DMS79 (cell line): Measurements from ENCODE around the gene RNU6-1.

Source experiments
- DNase-seq: peaks from one replicate; lab custom pipeline; 2025; lab: John Stamatoyannopoulos, UW

Gene RNU6-1

DNA sequence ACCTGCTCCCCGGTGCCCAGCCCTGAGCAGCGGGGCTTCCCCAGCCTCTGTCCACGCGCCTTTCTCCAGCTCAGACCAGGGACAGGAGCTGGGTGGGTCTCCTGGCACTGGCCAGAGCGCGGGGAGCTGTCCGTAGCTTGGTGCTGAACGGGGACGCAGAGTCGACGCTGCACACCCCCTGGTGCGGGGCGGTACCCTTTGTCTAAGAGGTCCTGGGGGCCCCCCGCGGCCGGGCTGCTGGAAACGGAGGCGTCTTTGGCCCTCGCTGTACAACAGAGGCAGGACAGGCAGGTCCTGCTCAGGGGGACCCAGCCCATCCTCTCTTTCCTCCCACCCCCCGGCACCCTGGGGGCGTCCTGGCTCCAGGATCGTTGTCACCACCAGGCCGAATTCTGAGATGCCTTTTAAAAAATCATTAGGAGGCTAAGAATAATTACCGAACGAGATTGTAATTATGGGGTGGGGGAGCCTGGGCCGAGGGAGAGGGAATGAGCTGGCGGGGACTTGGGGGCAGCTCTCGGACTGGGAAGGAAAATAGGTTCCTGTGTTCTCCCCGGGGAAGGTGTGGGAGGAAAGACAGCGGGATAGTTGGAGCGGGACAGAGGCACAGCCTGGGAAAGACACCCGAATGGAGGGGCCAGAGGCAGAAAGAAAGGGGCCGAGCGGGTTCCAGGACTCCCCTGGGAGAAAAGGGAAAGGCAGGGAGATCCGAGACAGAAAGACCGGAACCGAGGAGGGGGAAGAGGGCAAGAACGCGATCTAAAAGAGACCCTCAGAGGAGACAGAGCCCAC is 18.7 kb downstream of the RNU6-1 start:
- DNase-seq, result no peak

DNA sequence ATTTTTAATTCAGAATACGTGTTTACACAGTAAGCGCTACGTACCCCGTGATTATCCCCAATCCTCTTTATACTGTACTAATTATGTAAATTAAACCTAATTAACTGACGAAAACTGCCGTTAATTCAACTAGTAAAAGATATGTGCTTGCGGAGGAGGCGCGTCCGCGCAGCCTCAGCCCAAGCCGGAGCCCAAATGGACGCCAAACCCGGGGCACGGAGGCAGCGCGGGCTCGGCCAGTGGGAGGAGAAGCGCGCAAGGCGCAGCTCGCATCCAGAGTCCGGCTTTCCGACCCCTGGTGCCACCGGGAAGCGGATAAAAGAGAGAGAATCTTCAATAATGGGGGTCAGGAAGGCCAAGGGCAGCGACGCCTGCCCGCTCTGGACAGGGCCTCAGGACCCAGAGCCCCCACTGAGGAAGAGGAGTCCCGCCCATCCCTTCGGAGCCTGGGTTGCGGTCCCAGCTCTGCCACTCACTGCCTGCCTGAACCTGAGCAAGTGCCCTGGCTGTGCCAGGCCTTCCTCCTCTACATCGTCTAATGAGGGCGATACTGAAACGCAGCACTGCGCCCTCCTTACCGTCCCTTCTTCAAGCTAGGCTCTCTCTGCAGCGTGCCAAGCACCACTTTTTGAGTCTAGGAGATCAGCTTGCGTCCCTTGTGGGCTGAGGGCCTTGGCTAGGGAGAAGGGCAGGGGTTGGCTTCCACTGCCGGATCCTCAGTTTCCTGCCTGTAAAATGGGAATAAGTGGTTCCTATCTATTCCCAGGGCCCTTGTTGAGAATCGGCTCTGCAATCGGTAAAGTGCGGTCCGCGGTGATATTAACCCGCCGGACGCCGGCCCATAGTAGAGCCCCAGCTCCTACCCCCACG is 19.5 kb downstream of the RNU6-1 start:
- no peak for DNase-seq

DNA sequence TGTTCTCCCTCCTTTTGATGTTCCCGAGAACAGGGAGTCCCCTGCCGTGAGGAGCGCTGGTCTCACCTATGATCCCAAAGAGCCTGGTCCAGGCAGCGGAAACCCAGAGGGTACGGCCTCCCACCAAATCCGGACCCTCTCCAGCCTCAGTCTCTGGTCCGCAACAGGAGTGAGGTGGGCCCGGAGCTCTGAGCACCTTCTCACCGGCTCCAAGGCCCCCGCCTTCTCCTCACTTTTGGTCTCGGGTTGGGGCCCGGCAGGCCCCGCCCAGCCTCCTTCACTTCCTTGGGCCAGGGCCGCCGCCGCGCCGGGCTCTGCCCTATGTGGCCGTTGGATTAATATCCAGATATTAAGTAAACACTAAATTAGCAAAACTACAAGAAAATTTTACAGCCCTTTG is 20.2 kb downstream of the RNU6-1 start:
- no peak for DNase-seq

DNA sequence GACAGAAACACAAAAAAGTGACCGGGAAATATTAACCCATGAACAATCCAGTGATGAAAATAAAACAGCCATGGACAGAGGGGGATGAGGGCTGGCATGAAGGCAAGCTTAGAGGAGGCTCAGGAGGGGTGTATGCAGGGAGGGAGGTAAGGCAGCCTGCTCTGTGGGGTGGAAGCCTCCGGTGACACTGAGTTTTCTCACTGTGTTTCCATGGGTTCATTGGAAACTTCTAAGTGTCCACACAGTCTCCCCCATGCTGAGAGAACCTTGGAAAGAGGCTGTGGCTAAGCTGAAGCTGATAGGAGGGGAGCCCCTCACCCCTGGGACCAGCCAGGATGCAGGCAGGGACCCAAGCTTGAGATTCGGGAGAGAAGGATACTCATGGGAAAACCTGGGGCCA is 21.4 kb downstream of the RNU6-1 start:
- no peak for DNase-seq

DNA sequence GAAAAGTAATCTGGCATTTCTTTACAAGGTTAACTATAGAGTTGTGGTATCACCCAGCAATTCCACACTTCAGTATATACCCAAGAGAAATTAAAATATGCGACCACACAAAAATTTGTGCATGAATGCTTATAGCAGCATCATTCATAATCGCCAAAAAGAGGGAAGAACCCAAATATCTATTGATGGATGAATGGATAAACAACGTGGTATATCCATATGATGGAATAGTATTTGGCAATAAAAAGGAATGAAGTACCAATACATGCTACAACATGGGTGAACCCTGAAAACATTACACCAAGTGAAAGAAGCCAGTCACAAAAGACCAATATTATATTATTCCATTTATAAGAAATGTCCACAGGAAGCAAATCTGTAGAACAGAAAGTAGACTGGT is 23.2 kb downstream of the RNU6-1 start:
- DNase-seq, result no peak

DNA sequence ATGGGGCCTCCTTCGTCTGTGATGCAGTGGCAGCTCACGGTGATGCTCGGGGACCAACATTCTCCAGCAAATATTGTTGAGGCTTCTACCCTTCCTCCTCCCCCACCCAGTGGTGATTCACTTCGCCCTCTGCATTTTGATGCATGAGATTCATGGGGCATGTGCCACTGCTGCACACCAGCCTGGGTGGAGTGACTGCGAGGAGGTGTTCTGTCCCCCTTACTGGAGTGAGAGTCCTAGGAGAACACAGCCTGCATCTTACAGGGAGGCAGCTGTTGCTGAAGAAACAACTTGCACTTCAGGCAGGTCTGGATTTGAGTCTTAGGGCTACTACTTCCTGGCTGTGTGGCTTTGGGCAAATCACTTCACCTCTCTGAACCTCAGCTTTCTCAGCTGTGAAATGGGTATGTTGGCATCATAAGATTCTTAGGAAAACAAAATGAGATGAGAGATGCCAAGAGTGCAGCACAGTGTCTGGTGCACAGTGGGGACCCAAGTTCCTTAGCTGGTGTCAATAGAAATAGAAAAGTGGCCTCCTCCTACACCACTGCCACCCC is 24.7 kb downstream of the RNU6-1 start:
- DNase-seq, result no peak

DNA sequence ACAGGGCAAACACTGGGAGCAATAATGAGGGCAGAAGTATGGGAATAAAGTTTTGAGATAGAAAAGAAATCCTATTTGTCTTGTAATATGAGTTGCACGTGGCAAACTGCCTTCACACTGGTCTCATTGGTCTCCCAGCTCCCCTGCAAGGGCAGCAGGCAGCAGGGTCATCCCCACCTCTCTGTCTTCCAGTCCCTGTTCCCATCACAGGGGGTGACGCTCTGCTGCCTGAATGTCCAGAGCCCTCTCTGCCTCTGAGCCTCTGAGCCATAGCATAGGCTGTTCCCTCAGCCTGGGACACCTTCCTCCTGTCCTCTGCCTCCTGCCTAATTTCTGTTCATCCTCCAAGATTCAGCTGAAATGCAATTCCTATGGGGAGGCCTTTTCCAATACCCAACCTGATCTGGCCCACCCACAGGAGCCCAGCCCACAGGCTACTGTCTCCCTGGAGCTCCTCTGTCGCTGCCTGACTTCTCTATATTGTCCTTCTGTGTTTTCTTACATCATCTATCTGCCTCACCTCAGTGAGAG is 26.7 kb downstream of the RNU6-1 start:
- no peak for DNase-seq

DNA sequence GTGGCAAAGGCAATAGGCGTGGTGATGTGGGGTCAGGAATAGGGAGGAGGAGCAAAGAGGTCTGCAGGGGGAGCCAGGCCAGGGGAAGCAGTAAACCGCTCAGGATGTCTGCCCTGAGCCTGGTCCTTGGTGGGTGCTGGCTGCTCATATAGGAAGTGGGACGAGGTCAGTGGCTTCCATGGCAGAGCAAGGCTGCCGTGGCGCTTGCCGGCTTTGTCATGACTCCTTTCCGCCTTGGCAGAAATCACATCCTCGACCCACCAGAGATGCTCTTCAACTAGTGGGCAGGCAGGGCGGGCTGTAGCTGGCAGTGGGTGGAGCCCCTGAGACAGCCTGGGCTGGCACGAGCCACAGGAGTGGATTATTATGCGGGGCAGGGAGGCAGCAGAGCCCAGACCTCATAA is 27.6 kb downstream of the RNU6-1 start:
- DNase-seq, result no peak

DNA sequence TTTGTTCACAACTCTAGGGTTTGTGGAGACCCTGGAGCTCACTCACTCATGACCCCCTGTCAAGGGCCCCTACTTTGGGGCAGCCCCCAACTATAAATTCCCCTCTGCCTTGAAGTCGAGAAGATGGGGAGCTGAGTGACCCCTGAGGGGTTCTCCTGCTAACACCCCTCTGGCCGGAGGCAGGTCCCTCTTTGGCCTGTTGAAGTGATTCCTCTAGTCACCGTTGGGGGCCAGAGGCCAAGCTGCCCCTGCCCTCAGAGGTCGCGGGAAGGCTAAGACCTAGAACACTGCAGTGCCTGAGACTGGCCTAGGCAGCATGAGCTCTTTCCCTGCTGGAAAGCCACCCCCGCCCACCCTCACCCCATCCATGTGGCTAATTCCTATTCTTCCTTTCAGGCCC is 30.0 kb downstream of the RNU6-1 start:
- no peak for DNase-seq

DNA sequence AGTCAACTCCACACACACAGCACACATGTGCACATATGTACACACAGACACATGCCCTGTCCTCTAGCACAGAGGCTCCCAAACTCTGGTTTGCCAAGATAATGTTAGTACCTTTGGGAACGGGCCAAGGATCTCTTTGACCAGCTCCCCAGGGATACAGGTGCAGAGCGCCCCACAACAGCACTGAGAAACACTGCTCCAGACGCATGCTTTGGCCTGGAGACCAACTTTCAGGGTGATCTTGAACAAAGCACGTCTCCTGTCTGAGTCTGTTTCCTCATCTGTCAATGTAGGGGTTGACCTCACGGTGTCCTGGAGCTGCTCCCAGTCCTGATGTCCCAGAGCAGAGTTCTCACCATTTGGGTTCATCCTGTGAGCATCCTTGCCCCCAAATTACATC is 30.4 kb downstream of the RNU6-1 start:
- no peak for DNase-seq

DNA sequence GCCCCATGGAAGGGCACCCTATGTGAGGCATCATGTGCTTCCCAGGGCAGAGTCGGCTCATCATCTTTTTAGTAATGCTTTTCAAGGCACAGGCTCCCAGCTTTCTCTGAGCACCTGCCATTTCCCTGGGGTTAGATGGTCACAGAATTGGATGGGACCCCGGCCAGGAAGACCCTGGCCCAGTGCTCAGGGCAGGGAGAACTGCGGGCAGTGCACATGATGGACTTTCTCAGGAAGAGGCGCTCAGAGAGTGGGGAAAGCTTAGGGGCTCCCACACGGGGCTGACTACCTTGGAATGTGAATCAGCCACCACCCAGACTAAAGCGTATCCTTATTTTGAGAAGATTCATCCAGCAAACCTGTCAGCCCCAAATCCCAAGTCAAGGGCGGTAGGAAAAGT is 31.0 kb downstream of the RNU6-1 start:
- DNase-seq, result no peak

DNA sequence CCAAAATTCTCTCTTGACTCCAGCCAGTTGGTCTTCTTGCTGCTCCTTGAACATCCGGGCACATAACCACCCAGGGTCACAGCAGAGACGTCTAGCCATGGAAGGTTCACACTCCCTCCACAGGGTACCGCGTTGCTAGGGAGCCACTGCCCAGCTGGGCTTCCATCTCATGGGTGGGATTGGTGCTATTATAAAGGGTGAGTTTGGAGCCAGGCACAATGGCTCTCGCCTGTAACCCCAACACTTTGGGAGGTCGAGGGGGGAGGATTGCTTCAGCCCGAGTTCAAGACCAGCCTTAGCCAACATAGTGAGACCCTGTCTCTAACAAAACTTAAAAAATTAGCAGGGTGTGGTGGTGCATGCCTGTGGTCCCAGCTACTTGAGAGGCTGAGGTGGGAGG is 32.0 kb downstream of the RNU6-1 start:
- no peak for DNase-seq

DNA sequence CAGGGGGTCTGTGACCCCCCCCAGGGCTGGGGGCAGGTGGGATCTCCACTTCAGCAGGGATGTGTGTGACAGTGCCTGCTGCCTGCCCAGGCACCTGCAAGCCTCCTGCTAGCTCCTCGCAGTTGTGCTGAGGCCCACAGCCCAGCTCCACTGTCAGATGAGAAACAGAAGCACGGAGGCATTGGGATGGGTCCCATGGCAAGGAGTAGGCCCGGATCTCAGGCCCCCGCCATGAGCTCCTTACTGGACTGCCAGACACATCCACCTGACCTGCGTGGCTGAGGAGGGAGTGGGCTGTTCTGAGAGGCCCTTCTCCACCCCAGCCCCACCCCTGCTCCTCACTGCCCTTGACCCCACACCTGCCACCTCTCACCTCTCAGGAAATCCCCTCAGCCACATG is 32.7 kb downstream of the RNU6-1 start:
- no peak for DNase-seq

DNA sequence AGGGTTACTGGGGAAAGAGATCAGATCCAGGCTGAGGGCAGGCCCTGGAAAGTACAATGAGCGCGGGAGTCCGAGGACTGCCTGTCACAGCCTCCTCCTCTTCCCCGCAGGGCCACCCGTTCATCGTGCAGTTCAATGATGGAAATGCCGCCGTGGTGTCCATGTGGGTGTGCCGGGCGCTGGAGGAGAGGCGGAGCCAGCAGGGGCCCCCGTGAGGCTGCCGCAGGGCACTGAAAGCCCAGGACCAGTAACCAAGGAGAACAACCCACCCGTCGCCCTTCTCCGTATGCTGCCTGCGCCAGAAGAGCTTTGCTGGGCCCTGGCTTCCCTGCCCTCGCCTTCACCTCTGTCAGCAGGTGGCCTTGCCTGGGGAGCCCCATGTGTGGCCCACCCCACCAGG is 33.3 kb downstream of the RNU6-1 start:
- no peak for DNase-seq

DNA sequence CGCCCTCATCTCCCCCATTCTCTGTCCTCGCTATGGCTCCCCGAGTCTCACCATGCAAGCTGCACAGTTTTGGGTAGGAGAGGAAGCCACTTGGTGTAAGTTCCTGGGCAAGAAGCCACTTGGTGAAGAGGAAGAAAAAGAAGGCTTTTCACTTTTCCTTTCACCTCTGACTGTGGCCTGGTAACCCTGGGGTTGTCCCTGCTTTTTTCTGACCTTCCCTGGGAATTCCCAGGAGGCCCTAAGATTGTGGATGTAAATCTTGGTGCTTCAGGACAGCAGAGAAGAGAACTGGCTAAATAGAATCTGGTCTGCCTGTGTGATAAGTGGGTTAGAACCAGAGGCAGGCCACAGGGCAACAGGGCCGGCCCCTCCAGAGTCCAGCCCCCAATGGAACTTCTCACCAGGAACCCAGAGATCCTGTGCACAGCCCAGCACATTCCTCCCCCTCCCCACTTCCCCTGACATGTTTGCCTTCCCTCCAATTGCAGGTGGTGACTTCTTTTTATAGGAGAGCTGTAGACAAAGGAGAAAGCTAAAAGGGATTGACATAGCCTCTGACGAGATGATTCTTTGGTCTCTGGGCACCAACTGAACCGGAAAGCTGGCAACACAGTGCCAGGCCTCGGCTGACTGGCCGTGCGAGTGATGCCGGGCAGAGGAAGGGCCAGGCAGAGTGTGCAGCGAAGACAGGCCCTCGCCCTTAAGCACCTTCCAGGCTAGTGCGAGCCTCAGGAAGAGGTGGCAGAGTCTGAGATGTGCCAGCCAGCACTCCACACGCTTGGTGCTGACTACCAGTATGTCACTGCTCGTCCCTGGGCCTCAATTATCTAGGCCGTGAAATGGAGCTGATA is 34.0 kb downstream of the RNU6-1 start:
- no peak for DNase-seq

DNA sequence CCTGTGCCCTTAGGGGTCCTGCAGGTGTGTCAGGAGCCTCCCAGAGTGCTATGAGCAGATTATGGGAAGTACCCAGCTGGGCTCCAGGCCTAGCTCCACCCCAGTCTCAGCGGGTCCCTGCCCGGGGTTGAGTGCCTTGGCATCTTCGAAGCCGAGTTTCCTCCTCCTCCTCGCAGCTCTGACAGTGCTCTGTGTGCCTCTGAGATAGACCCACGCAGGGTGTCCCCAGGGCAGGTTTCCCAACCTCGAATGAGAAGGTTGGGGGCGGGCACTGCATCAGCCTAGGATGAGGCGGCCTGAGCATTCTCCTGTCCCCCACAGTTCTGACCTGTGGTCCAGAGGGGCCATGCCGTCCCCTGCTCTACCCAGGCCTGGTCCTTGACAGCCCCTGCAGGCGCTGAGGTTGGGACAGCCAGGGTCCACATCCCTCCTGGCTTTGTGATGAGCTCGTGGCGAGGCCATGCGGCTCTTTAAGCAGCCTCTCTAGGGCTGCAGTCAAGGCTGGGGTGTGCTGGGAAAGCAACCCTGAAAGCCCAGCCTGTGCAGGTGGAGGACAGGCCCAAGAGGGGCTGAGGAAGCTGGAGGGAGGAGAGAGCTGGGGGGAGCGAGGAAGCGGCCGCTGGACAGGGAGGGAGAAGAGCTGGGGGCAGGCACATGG is 34.7 kb downstream of the RNU6-1 start:
- no peak for DNase-seq

DNA sequence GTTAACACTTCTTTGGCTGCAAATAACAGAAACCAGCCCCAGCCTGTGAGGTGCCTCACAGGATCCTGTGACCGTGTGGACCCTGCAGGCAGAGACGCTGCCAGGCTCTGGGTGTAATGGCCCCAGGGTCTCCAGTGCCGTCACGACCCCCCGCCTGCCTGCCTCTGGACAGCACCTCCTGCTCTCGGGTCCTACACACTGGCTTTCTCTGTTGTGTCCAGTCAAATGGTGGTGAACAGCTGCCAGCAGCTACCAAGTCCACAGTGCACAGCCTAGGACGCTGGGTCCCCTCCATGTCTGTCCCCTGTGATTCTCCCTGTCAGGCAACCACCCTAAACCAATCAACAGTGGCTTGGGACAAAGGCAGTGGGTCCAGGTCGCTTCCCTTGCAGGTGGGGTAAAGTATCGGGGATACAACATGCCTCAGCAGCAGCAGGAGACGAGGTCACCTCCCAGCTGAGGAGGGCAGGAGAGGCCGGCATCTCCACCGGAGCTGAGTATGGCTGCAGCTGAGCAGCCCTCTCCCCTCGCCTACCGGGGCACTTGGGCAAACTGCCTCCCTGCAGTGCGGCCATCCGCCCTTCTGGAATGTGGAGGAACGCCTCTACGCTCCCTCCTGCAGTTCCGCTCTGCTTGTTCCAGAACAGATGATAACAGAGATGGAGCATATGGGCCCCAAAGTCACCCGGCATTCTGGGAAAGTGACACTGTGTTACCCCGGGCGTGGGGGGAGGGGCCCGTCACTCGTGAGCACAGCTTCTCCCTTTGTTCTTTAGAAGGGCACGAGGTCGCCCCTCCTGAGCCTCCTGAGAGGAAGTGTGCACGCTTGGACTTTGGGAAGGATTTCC is 35.6 kb downstream of the RNU6-1 start:
- DNase-seq, result no peak

DNA sequence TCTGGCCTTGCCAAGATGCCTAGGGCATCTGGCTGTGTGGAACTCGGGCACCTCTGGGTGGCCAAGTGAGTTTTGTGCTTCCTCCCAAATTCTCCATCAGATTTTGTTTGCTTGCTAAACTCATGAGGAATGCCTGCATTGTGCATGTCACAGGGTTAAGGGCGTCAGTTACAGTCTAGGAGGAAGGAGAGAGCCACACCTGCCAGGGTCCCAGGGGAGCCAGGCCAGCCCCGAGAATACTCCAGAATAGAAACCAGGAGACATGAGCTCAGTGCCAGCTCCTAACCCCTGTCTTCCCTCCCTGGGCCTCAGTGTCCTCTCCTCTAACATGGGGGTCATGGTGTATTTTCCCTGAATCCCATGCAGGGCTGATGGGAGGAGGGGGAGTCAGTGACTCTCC is 36.5 kb downstream of the RNU6-1 start:
- DNase-seq, result no peak

DNA sequence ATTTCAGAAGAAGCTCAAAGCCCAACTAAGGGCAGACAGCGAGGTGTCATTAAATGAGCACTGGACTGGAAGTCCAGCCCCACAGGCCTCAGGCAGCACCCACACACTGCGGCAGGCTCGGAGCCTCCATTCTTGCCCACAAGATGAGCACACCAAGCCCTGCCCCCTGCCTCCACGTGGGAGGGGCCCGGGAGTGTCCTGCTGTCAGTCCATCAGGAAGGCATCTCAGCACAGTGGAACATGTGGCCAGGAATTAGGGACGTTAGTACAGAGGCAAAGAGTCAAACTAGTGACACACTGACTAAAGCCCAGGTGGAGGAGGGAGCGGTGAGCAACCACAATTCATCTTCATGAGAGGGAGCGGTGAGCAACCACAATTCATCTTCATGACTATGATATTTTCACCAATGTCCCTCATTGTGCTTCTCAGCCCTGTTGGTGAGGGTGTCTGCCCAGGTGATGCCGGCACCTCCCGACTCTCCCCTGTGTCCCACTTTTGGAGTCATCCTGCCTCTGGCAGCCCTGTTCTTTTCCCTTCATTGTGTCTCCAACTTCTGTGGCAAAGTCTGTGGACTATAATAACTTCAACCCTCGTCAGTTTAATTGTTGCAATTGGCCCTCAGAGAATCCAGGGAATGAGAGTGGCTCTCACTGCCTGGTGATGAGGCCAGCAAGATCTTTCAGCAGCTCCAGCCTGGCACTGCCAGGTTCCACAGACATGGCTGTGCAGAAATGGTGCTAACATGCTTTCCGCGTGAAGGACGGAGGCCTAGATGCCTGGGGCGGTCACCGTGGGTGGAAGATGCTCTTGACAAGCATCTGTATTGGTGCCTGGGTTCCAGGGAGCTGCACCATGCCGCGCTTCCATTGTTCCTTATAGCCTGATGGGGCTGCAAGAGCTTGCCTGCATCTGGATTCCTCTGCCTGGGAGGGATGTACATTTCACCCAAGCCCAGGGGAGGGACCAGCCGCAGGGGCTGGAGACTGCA is 37.6 kb downstream of the RNU6-1 start:
- no peak for DNase-seq
